Endometrial microvascular endothelial cells (primary cell): ENCODE measurements around the gene MXI1. TPM values are rescaled to one million over a fixed set of nuclear protein-coding genes. Genes with fewer than 3 reads are reported as not detected.
"Not testable (repeated sequence)": the region's sequence is repeated elsewhere in the genome, so short reads cannot be mapped to it uniquely, and the experiment has no call there.

Experiments used
- in situ Hi-C: cut with HindIII; loops from 2 replicates; pipeline ENCODE4 v1.10.0; 2017; ENCODE audit warnings: low sequenced_read_pairs, low pct_unique_long_range_greater_than_20kb; ENCODE audit errors: inconsistent ontology term
- total RNA-seq: library from RNA; depleted of rRNA; stranded (reverse); fragments of >200 nt; gene quantifications from one replicate; pipeline ENCODE4 v1.2.3, GENCODE V29; 2015; ENCODE audit errors: inconsistent ontology term

Gene MXI1
- total RNA-seq, 1 donor from 2014 or later: 6.3 TPM

DNA sequence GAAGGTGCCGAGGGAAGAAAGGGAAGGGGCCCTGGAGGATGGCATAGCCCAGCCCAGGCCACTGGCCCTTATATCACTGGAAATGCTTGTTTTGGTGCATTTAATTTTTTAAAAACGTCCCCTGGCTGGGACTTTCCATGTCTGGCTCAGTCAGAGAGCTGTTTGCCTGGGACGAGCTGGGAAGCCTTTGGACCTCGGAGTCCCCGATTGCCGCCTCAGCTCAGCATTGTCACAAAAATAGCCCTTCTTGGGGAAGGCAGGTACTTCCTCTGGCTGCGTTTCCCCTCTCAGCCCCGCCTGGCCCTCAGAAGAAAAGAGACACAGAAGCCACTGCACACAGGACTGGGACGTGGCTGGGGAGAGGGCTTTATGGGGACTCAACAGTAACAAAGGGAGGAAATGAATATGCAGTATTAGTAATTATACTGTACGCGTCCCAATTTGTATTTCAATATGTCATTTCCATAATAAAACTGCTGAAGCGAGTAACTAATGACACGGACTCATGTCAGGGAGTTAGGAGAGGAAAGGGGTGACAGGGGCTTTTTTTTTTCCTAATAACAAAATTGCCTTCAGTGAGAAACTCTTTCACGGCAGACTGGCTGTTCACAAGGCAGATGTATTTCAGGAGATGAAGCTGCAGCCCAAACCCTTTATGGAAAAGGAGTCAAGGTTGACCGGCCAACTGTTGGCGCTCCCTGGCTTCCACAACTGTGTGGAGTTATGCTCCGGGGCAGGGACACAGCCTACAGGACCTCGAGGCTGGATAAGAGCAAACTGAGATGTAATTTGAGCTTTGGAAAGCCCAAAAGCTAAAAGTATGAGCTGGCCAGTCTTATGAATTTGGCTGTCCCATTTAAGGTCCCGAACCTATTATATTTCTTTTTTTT is 31.0 kb upstream of the MXI1 start:
- in situ Hi-C loops: no loop called here

DNA sequence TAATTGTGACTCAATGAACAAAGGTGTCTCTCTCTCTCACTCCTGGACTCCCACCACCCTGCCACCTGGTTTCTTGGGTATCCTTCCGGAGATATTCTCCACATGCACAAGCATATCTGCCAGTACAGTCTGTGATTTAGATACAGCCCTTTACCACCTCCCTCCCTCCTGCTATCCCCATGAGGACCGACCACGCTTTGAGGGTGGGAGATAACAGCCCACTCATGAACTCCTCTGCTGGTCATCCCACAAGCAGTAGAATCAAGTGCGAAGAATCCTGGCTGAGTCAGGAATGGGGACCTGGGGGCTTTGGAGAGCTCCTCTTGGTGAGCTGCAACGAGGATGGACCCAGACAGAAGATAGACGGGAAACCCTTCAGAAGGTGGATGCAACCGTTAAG is 28.2 kb upstream of the MXI1 start:
- in situ Hi-C loops: no loop called here

DNA sequence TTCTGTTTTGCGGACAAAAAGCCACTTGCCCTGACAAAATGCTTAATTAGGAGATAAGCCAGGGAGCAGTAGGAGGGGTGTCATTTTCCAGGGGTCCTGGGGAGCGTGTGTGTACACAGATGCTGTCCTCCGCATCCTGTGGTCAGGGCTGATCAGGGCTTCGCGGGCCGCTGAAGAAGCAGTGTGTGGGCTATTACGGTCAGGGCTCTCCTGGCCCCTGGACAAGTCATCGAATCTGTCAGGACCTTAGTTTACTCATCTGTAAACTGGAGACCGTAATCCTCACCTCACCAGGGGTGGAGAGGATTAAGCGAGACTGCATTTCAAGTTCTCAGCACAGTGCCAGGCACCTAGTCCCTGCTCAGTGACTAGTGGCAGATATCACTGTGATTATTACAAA is 26.0 kb upstream of the MXI1 start:
- in situ Hi-C loops: no loop called here

DNA sequence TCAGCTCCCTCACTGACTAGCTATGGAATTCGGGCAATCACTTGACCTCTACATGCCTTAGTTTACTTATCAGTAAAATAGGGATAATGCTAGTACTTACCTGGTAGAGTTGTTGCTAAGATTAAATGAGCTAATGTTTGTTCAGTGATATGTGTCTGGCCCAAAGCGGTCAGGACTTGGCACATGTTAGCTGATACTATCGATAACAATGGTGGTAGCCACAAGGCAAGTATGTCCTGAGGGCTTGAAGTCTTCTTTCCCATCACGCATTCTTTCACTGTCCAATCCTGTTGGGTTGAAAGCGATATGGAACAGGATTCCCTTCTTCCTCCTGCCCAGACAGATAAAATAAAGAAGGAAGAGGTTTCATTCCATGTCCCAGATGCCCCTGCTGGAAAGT is 25.5 kb upstream of the MXI1 start:
- in situ Hi-C loops: no loop called here

DNA sequence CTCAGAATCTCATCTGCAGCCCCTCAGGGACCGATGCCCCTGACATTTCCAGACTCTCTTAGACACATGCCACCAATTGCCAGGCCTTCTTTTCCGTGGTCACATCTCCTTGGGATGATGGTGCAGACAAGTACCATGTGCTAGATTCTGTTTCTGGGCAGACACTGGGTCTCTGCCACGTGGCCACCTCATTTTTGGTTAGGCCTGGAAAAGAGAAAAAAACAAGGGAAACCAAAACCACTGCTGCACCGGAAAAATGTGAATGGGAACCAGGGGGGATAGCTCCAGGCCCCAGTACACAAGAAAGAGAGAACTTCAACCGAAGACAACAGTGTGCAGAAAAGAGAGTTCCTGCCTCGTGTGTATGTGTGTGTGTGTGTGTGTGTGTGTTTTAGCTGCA is 23.0 kb upstream of the MXI1 start:
- in situ Hi-C loops: no loop called here

DNA sequence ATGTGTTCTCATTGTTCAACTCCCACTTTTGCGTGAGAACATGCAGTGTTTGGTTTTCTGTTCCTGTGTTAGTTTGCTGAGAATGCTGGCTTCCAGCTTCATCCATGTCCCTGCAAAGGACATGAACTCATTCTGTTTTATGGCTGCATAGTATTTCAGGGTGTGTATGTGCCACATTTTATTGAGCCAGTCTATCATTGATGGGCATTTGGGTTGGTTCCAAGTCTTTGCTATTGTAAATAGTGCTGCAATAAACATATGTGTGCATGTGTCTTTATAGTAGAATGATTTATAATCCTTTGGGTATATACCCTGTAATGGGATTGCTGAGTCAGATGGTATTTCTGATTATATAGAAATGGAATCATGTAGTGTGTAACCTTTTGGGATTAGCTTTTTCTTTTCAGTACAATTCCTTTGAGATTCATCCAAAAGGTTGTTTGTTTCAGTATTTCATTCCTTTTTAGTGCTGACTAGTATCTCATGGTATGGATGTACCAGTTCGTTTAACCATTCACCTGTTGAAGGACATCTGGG is 21.7 kb upstream of the MXI1 start:
- in situ Hi-C loops: not testable (repeated sequence)

DNA sequence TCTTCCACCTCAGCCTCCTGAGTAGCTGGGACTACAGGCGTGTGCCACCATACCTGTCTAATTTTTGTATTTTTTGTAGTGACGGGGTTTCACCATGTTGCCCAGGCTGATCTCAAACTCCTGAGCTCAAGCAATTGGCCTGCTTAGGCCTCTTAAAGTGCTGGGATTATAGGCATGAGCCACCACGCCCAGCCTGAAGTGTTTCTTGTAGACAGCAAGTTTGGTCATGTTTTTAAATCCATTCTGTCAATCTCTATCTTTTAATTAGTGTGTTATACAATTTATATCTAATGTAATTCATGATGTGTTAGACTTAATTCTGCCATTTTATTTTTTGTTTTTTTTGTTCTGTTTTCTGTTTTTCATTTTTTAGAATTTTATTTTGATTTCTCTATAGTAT is 17.2 kb upstream of the MXI1 start:
- in situ Hi-C loops: no loop called here

DNA sequence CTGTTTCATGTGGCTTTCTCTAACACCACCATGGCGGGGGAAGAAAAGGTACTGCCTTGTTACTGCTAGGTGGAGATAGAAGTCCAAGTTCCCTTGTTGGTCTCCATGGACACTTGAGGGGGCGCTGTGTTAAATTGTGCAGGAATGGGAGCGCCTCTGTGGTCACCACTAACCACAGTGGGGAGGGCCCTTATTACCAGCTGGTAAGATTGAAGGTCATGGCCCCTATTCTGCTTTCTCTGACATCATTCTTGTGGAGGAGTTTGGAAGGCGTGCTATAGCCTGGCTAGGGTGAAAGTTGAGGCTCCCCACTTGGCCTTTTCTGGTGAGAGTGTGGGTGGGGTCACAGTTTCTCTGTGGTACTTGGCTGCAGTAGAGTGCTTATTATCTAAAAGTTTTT is 14.9 kb upstream of the MXI1 start:
- in situ Hi-C loops: no loop called here

DNA sequence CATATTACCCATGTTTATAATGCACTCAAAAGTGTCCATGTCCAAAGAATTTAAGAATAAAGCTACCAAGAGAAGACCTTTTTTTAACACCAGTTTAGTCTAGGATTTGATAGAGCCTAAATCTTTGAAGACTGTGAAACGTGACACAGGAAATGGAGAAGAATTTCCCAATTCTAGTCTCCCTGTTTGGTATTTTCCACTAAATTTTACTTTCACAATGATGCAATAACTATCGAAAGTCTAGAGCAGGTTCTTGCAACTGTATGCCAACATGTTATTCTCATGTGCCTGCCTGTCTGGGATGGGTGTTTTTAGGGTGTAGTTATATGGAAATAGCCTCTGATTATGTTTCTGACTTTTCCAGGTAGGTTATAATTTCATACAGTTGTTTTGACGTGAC is 6.9 kb upstream of the MXI1 start:
- in situ Hi-C loops: no loop called here

DNA sequence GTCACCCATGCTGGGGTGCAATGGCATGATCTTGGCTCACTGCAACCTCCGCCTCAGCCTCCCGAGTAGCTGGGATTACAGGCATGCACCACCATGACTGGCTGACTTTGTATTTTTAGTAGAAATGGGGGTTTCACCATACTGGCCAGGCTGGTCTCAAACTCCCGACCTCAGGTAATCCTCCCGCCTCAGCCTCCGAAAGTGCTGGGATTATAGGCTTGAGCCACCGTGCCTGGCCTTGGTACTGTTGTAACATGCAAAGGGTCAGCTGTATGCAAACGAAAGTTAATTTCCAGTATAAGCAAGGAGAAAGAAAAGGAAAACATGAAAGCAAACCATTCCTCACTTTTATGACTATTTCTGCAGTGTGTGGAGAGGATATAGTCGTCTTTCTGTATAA is 6.4 kb upstream of the MXI1 start:
- in situ Hi-C loops: not testable (repeated sequence)

DNA sequence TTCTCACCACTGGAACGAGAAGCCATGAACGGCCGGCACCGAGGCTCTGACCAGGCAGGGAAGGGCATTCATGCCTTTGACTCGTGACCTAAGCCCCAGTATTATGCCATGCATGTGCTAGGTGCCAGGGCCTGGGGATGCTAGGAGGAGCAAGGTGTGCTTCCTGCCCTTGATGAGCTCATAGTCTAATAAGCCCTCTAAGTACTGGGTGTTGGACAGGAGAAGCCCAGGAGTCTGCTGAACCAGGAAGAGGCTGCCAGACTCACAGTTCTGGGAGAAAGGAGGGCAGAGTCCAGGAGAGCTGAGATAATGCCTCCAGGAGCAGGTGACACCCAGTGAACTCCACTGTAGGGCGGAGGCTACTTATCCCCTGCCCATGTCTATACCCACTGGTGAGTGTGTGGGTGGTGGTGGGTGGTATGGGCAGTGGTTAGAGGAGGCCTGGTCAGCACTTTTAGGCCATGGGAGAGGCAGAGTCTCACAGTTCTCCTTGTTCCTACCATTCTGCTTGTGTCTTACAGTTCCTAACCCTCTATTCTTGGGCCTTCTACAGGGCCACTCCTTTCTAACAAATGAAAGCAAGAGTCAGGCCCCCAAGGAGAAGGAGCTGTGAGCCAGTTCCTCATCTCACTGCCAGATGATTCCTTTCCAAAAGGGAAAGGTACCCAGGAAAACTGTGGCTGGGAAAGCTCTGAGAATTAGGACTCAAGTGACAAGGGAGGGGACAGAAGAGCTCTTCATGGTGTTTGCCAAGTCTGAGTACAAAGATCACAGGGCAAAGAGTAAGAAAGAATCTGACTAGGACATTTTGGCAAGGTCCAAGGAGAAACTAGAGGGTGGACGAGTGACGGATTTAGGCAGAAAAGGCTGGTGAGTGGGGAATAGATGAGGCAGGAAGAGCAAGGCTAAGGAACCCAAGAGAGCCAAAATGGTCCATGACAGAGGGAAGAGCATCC is 3.6 kb upstream of the MXI1 start:
- in situ Hi-C loops: no loop called here

DNA sequence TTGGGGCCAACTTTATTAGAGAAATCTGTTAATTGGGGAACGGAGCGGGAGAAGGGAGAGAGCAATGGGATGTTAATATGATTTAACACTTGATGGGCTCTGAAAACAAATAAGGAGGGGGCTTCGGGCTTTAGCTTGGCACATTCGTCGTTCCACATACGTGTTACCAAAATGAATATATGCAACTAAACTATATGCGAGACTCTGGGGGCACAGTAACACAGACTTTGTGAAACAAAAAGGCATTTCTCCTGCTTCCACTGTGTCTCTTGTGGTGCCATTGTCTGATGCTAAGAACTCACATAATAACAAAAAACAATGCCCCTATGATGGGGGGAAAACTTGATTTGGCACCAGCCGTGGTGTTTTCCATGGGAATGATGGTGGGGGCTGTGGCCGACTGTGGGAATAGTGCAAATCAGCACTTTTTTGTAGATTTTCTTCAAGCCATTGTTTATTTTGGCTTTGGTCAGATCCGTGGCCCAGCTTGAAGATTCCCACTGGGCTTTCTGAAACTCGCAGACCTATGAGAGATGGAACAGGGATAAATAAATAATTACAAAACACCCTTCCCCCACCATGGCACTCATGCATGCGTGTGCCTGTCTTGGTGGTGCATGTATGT is 2.2 kb upstream of the MXI1 start:
- in situ Hi-C loops: no loop called here

DNA sequence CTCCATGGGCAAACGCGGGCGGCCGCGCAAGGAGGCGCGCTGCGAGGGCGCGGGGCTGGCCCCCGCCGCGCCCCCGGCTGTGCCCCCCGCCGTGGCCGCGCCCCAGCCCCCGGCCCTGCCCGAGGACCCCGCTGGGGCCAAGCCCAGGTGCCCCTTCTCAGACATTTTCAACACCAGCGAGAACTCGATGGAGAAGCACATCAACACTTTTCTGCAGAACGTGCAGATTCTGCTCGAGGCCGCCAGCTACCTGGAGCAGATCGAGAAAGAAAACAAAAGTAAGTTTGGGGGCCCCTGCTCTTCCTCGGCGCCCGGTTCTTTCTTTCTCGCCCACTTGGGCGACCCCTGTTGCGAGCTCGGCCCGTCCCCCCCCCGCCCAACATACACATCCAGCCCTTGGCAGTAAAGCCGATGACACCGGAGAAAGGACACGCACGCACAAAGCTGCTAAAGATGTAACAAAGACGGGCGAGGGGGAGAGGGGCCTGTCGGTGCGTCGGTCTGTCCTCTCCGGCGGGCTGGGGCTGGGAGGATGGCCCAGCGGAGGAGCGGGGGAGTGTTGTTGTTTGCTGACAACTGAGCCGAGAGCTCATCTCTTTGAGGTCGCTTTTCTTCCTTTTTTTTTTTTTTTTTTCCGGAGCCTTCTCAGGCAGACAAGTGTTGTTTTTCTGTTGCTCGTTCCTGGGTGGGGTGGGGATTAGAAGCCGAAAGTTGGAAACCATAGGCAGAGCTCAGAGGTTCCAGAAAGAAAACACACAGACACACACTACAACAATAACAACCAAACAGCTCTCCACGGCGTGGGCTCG is 604 bp downstream of the MXI1 start:
- in situ Hi-C loops: no loop called here

DNA sequence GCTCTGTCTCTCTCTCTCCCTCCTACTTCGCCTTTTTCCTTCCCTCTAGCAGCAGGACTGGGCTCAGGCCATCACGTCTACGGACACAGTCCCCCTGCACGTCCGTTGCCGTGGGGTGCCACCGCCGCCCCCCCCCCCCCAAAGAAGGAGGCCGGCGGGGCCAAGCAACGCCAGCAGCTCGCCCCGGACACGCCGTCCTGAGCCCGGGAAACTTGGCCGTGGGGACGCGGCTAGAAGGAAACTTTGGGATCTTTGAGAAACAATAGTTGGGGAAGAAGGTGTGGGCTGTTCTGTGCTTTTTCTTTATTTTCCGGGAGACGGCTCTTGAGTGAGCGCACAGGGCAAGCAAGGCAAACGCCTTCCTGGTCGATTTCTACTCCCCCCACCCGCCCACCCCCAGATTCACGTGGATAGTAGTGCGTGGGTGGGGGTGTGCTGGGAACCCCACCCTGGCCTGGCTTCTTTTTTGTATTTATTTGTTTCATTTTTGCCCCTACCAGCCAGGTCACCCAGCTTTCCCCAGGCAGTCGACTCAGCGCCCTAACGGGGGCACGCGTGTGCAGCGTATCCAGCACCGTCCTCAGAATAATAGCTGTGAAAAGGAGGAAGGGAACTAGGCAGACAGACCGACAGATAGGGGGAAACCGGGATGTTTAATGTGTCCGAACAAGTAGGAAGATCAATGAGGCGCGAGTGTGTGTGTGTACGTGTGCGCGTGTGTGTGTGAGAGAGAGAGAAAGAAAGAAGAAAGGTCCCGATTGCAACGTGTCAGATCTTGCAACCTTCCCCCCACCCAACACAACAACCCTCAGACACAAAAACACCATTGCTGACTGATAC is 1.4 kb downstream of the MXI1 start:
- in situ Hi-C loops: no loop called here

DNA sequence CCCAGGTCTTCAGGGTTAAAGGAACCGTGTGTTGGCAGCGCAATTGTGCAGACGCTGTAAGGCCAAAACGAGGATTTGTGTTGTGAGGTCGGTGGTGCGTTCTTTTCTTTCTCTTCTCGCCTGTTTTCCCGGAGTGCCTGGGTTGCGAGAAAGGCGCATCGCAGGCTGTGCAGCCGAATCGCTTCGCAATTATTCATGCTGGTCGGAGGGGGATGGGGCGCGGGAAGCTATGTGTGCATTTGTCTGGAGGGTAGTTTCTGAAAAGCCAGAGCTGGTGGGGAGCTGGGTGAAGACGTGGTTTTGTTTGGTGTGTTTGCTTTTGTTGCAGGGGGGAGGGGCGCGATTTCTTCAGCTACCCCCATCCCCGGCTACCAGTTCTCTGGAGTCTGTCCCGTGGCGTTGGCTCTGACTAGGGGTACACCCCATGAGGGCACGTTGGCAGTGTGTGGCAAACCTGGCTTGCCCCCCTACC is 2.1 kb downstream of the MXI1 start:
- in situ Hi-C loops: no loop called here

DNA sequence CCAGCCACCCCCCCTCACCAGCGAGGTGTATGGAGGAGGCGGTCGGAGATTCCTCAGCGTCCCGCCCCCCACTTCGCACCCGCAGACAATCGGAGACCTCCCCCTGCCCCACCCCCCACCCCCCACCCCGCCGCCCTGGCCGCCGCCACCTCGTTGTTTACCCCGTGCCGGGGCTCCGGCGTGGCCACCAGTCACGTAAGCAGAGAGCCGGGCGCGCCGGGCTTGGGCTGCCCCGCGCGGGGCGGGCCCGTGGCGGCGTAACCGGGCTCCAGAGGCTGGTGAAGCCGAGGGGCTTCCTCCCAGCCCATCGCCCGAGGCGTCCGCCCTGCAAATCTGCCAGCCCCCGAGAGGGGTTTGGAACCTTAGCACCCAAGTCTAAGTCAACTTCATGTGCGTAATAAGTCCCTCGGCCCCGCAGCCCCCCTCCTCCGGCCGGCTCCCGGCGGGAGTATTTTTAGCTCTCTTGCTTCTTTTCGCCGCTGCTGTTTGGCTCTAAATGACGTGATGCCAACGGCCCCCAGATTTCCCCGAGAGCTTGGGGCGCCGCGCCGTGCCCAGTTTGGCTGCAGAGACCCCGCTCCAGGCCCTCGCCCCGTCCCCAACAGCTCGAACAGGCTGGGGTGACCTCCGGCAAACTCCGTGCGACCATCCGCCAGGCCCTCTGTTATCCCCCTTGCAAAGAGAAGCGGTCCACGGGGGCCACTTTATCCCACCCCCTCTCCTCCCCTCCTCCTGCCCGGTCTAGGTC is 2.7 kb downstream of the MXI1 start:
- in situ Hi-C loops: no loop called here
